ENCODE results near the gene S100A7A. TPM values are rescaled to one million over a fixed set of nuclear protein-coding genes. Genes with fewer than 3 reads are reported as not detected.

S100A7A gene
- not detected in 5 replicates for total RNA-seq (2022; extraction: Qiagen RNA extraction; ENCODE audit: low read depth)

DNA sequence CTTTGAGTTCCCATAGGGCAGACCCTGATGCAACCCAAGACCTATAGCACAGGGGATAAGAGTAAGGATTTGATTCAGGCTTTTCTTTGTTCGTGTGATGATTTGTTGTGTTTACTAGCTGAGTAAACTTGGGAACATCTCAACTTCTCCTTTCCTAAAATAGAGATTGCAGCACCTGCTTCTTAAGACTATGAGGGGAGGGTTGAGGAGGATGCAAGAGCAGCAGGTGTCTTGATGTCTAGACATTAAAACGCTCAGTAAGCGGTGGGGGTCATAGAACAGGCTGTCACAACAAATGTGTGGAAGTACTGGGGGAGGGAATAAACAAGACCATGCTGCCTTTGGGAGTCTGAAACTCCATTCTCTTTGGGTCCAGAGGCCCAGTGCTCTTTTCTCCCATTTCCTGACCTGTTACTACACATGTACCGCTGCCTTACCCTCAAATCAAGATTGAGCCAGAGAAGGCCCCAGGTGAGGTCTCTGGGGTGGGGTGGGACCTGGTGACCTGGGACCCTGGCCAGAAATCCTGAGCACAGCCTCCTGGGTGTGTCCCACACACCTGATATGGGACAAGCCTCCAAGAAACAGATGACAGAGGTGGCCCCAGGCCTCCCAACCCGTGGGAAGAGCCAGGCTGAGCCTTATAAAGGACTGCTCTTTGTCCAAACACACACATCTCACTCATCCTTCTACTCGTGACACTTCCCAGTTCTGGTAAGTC lies at the start of gene S100A7A:
S100A7A (plus strand) TSS at position 671 of the 721 bp plus-strand sequence. CDS start 1,563 bp downstream, outside the sequence.

DNA sequence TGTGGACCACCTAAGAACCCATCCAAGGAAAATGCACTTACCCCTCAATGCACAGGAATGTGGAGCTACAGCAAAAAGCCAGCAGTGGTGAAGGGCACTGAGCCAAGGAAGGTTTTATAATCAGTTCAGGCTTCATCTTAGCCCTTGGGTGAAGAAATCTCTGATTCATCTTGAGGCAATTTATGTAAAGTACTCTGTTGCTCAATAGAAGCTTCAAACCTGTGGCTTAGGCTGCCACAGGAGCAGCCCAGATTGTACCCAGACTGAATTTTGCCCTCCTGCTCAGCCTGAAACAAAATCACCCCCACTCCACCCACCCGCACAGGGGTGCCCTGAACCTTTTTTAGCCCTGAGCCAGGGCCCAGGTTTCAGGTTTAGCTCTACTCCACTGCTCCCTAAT lies 40.8 kb upstream of the S100A7A start, which contains the start of gene S100A12:
S100A12 (minus strand) TSS at position 111 of the 400 bp plus-strand sequence. CDS start 1,029 bp downstream, outside the sequence.

DNA sequence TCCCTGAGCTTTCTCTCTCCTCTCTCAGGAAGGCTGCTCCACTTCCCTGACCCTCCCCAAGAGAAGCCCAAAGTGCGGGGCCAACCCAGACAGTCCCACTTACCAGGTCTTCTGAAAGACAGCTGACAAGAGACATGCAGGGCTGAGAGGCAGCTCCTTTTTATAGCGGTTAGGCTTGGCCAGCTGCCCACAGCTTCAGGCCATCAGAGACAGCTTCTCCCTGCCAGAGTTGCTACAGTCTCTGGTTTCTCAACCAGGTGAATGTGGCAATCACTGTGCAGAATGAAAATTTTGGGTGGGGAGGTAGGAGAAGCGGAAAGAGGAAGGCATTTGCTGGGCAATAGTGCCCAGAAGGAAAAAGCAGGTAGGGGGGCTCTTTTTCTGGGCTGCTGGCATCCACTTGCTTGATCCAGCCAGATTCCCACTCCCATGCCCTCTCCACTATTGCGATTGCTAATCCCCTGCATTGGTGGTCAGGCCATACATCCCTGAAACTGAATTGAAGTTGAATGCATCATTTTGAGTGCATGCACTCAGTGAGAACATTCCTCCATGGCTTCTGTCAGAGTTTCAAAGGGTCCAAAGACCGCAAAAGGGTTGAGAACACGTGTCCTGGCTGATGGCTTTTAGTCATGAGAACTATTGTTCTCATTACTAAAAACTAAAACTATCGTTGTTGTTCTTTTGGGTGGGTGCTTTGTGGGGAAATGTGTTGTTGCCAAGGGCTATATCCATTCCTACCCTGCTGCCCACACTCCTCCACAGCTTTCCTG lies 25.2 kb upstream of the S100A7A start, which contains the start of gene S100A8:
S100A8 (minus strand) TSS at position 136 of the 773 bp plus-strand sequence. CDS start 538 bp downstream, outside the sequence.

DNA sequence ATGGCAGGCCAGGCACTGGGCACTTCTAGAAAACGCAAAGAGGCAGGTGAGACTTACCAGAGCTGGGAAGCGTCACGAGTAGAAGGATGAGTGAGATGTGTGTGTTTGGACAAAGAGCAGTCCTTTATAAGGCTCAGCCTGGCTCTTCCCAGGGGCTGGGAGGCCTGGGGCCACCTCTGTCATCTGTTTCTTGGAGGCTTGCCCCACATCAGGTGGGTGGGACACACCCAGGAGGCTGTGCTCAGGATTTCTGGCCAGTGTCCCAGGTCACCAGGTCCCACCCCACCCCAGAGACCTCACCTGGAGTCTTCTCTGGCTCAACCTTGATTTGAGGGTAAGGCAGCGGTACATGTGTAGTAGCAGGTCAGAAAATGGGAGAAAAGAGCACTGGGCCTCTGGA lies 44.2 kb downstream of the S100A7A start, which contains the start of gene S100A7:
S100A7 (minus strand) TSS at position 101 of the 400 bp plus-strand sequence. CDS start 1,638 bp downstream, outside the sequence.

Other genes with a start within 250 kb of the S100A7A start
- gene LELP1, start 213.1 kb upstream of the S100A7A start, total RNA-seq (2022; extraction: Qiagen RNA extraction; ENCODE audit: low read depth) = not detected in 5 replicates
- not detected in 5 replicates for gene PRR9, start 198.9 kb upstream of the S100A7A start, total RNA-seq (2022; extraction: Qiagen RNA extraction; ENCODE audit: low read depth)
- not detected in 5 replicates for gene LORICRIN, start 156.8 kb upstream of the S100A7A start, total RNA-seq (2022; extraction: Qiagen RNA extraction; ENCODE audit: low read depth)
- not detected in 5 replicates for gene PGLYRP3, start 103.6 kb upstream of the S100A7A start, total RNA-seq (2022; extraction: Qiagen RNA extraction; ENCODE audit: low read depth)
- not detected in 5 replicates for gene PGLYRP4, start 67.7 kb upstream of the S100A7A start, total RNA-seq (2022; extraction: Qiagen RNA extraction; ENCODE audit: low read depth)
- gene S100A9, start 58.7 kb upstream of the S100A7A start, total RNA-seq (2022; extraction: Qiagen RNA extraction; ENCODE audit: low read depth) = 0.59 to 1.1 TPM (median 0.65 TPM) in 3 of 5 replicates, not detected in the others
- gene S100A12, start 40.9 kb upstream of the S100A7A start, total RNA-seq (2022; extraction: Qiagen RNA extraction; ENCODE audit: low read depth) = not detected in 5 replicates
- not detected in 5 replicates for gene S100A8, start 25.4 kb upstream of the S100A7A start, total RNA-seq (2022; extraction: Qiagen RNA extraction; ENCODE audit: low read depth)
- not detected in 5 replicates for gene S100A7, start 44.1 kb downstream of the S100A7A start, total RNA-seq (2022; extraction: Qiagen RNA extraction; ENCODE audit: low read depth)
- gene S100A6, start 119.5 kb downstream of the S100A7A start, total RNA-seq (2022; extraction: Qiagen RNA extraction; ENCODE audit: low read depth) = 3,123 to 3,674 TPM (median 3,479 TPM) in 5 replicates
- gene S100A5, start 124.4 kb downstream of the S100A7A start, total RNA-seq (2022; extraction: Qiagen RNA extraction; ENCODE audit: low read depth) = 0.65 to 1.2 TPM (median 0.79 TPM) in 5 replicates
- gene S100A4, start 129.3 kb downstream of the S100A7A start, total RNA-seq (2022; extraction: Qiagen RNA extraction; ENCODE audit: low read depth) = 1,624 to 1,839 TPM (median 1,665 TPM) in 5 replicates
- 88.7 to 106 TPM (median 92.8 TPM) in 5 replicates for gene S100A3, start 132.7 kb downstream of the S100A7A start, total RNA-seq (2022; extraction: Qiagen RNA extraction; ENCODE audit: low read depth)
- 20.0 to 26.2 TPM (median 24.5 TPM) in 5 replicates for gene S100A2, start 149.3 kb downstream of the S100A7A start, total RNA-seq (2022; extraction: Qiagen RNA extraction; ENCODE audit: low read depth)
- 412 to 491 TPM (median 455 TPM) in 5 replicates for gene S100A16, start 196.6 kb downstream of the S100A7A start, total RNA-seq (2022; extraction: Qiagen RNA extraction; ENCODE audit: low read depth)
- gene S100A14, start 199.8 kb downstream of the S100A7A start, total RNA-seq (2022; extraction: Qiagen RNA extraction; ENCODE audit: low read depth) = 0.40 to 0.79 TPM (median 0.50 TPM) in 5 replicates
- gene S100A13, start 211.0 kb downstream of the S100A7A start, total RNA-seq (2022; extraction: Qiagen RNA extraction; ENCODE audit: low read depth) = 148 to 177 TPM (median 176 TPM) in 5 replicates
- 0.55 to 0.96 TPM (median 0.86 TPM) in 4 of 5 replicates, not detected in the other for gene S100A1, start 211.9 kb downstream of the S100A7A start, total RNA-seq (2022; extraction: Qiagen RNA extraction; ENCODE audit: low read depth)
- 63.4 to 84.0 TPM (median 77.0 TPM) in 5 replicates for gene CHTOP, start 217.5 kb downstream of the S100A7A start, total RNA-seq (2022; extraction: Qiagen RNA extraction; ENCODE audit: low read depth)
- gene SNAPIN, start 242.2 kb downstream of the S100A7A start, total RNA-seq (2022; extraction: Qiagen RNA extraction; ENCODE audit: low read depth) = 52.0 to 63.2 TPM (median 56.4 TPM) in 5 replicates